ENCODE results near the gene KRTAP4-5. TPM values are rescaled to one million over a fixed set of nuclear protein-coding genes. Genes with fewer than 3 reads are reported as not detected.
A peak's percentile ranks its signal among the peaks of the same experiment; 100 is the strongest.
"Not testable (repeated sequence)": the region's sequence is repeated elsewhere in the genome, so short reads cannot be mapped to it uniquely, and the experiment has no call there.

Gene KRTAP4-5
- total RNA-seq, 6 experiments from 2014 or later: not detected

DNA sequence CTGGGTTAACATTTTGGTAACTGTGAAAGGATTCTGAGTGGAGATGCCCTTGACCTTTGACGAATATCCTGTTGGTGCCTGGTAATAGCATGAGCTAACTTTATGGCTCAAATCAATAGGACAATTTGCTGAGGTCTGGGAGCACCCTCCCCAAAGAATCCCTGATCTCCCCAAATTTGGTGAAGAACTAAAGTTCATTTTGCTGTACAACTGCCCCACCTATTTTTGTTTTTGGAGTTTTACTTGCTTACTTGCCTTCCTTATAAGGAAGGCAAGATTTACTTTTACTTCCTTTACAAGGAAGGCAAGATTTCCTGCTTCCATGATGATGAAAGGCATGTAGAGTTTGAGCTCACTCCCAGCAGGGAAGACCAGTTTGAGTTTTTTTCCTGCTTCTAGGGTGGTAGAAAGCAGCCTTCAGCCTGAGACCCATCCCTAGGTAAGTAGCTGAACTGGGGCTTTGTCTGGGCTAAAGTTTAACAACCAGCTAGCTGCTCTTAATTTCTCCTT, 41.6 kb downstream of the KRTAP4-5 start:
- no peaks in the 10 kb centered on the region for H3K27me3 Mint-ChIP-seq (ENCODE audit: insufficient read depth)
- peak; percentile 33 for DNase-seq
- H3K27ac Mint-ChIP-seq: peak overlapping the region; percentile 67; the same call in 1 of the 2 replicates
- peaks cover 22% of the 10 kb centered on the region for H3K9me3 Mint-ChIP-seq
- H3K36me3 Mint-ChIP-seq (ENCODE audit: low read depth): peaks cover 50% of the 10 kb centered on the region
- peaks cover 58% of the 10 kb centered on the region for H3K4me1 Mint-ChIP-seq (ENCODE audit: low read depth)
- peak overlapping the region; percentile 70; the same call in 1 of the 2 replicates for H3K4me3 Mint-ChIP-seq
- TF ChIP-seq, protein P1, sequence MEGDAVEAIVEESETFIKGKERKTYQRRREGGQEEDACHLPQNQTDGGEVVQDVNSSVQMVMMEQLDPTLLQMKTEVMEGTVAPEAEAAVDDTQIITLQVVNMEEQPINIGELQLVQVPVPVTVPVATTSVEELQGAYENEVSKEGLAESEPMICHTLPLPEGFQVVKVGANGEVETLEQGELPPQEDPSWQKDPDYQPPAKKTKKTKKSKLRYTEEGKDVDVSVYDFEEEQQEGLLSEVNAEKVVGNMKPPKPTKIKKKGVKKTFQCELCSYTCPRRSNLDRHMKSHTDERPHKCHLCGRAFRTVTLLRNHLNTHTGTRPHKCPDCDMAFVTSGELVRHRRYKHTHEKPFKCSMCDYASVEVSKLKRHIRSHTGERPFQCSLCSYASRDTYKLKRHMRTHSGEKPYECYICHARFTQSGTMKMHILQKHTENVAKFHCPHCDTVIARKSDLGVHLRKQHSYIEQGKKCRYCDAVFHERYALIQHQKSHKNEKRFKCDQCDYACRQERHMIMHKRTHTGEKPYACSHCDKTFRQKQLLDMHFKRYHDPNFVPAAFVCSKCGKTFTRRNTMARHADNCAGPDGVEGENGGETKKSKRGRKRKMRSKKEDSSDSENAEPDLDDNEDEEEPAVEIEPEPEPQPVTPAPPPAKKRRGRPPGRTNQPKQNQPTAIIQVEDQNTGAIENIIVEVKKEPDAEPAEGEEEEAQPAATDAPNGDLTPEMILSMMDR (IDR thresholded peaks at IDR 0.05): no peak

DNA sequence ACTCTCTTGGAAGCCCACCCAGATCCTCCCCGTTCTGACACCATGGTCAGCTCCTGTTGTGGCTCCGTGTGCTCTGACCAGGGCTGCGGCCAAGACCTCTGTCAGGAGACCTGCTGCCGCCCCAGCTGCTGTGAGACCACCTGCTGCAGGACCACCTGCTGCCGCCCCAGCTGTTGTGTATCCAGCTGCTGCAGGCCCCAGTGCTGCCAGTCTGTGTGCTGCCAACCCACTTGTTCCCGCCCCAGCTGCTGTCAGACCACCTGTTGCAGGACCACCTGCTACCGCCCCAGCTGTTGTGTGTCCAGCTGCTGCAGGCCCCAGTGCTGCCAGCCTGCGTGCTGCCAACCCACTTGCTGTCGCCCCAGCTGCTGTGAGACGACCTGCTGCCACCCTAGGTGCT, 44.3 kb downstream of the KRTAP4-5 start, which contains the start of gene KRTAP4-9:
KRTAP4-9 (plus strand) TSS at position 43 of the 400 bp plus-strand sequence; CDS start at position 43, 0 bp downstream.
- H3K27me3 Mint-ChIP-seq (ENCODE audit: insufficient read depth); DNase-seq; H3K9me3 Mint-ChIP-seq: not testable (repeated sequence)
- peak within 1 kb of the TSS; percentile 44; the same call in 1 of the 2 replicates for H3K4me3 Mint-ChIP-seq
- peak within 1 kb of the TSS; percentile 95 for H3K27ac Mint-ChIP-seq
- H3K36me3 Mint-ChIP-seq (ENCODE audit: low read depth): peaks cover 31% of the 10 kb centered on the region
- peaks cover 81% of the 10 kb centered on the region for H3K4me1 Mint-ChIP-seq (ENCODE audit: low read depth)

DNA sequence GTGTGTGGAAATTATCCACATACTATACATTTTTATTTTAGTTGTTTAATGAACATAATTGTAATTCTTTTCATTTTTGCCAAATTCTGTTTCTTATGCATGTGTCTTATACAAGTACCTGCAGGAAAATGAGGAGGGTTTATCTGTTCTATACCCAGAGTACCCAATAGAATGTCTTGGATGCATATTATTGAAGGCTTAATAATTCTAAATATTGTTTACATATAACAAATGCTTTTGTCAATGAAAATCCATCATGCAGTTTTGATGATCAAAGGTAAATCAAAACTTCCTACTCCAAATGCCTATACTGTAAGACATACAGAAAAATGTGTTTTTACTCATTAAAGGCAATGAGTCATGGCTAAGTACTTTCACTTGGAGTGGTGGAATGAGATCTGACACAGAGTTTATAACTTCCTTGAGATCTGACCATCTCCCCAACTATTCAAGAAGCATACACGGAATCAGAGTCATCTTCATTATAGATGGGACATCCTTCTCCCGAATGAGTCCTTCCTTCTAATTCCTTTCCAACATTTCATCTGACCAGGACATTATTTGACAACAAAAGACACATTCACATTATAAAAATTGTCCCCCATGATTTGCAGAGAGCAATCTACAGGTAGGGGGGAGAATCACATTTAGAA, 45.1 kb downstream of the KRTAP4-5 start:
- H3K4me1 Mint-ChIP-seq (ENCODE audit: low read depth): peaks cover 83% of the 10 kb centered on the region
- peak overlapping the region; percentile 95 for H3K27ac Mint-ChIP-seq
- H3K4me3 Mint-ChIP-seq: peak overlapping the region; percentile 44; the same call in 1 of the 2 replicates
- H3K36me3 Mint-ChIP-seq (ENCODE audit: low read depth): peaks cover 23% of the 10 kb centered on the region
- H3K27me3 Mint-ChIP-seq (ENCODE audit: insufficient read depth); H3K9me3 Mint-ChIP-seq: not testable (repeated sequence)
- DNase-seq: peak; percentile 80

DNA sequence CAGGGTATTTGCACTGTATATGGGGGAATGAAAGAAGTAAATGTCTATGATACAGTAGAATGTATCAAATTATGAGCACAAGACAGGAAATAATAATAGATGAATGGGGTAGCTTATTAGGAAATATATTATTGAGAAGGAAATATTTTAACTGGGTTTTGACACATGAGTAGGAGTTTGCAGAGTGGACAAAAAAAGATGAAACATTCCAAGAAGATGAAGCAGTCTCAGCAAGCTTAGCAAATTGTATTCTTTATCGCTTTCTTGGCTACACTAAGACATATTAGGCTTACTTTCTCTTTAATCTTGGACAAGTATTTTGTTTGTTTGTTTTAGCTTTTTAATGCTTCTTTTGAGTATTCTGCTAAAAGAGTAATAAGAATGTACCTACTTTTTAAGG, 45.7 kb downstream of the KRTAP4-5 start:
- peak; percentile 68 for DNase-seq
- H3K27ac Mint-ChIP-seq: peak overlapping the region; percentile 95
- no peaks in the 10 kb centered on the region for H3K9me3 Mint-ChIP-seq
- H3K27me3 Mint-ChIP-seq (ENCODE audit: insufficient read depth): no peaks in the 10 kb centered on the region
- peaks cover 83% of the 10 kb centered on the region for H3K4me1 Mint-ChIP-seq (ENCODE audit: low read depth)
- TF ChIP-seq, protein P1 (IDR thresholded peaks at IDR 0.05): no peak
- peaks cover 19% of the 10 kb centered on the region for H3K36me3 Mint-ChIP-seq (ENCODE audit: low read depth)
- H3K4me3 Mint-ChIP-seq: peak overlapping the region; percentile 44

DNA sequence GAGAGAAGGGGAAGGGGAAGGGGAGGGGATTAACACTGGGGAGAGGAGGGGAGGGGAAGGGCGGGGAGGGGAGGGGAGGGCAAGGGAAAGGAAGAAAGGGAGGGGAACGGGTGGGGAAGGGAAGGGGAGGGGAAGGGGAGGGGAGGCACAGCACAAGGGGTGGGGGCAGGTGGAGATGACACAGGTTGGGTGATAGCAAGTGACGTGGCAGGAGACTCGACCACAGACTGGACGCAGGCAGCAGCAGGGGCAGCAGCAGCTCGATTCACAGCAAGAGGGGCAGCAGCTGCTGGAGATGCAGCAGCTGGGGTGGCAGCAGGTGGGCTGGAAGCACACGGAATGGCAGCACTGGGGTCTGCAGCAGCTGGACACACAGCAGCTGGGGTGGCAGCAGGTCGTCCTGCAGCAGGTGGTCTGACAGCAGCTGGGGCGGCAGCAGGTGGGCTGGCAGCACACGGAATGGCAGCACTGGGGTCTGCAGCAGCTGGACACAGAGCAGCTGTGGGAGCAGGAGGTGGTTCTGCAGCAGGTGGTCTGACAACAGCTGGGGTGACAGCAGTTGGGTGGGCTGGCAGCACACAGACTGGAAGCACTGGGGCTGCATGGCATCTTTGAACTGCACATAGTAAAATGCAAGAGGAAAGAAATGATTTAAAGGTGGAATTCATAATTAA, 47.9 kb downstream of the KRTAP4-5 start, which contains the start of gene KRTAP4-16:
KRTAP4-16 (minus strand) TSS at position 624 of the 674 bp plus-strand sequence; CDS start at position 624, 0 bp downstream.
- Mint-ChIP-seq H3K27ac (peak within 1 kb of the TSS; percentile 95), H3K9me3 (no peaks in the 10 kb centered on the region), H3K36me3 (ENCODE audit: low read depth) (peaks cover 5% of the 10 kb centered on the region; the same call in 1 of the 2 replicates), H3K4me1 (ENCODE audit: low read depth) (peaks cover 89% of the 10 kb centered on the region), H3K4me3 (peak within 1 kb of the TSS; percentile 78; the same call in 1 of the 2 replicates), H3K27me3 (ENCODE audit: insufficient read depth) (no peaks in the 10 kb centered on the region)
- no peak for DNase-seq
- TF ChIP-seq, protein P1 (IDR thresholded peaks at IDR 0.05): no peak

DNA sequence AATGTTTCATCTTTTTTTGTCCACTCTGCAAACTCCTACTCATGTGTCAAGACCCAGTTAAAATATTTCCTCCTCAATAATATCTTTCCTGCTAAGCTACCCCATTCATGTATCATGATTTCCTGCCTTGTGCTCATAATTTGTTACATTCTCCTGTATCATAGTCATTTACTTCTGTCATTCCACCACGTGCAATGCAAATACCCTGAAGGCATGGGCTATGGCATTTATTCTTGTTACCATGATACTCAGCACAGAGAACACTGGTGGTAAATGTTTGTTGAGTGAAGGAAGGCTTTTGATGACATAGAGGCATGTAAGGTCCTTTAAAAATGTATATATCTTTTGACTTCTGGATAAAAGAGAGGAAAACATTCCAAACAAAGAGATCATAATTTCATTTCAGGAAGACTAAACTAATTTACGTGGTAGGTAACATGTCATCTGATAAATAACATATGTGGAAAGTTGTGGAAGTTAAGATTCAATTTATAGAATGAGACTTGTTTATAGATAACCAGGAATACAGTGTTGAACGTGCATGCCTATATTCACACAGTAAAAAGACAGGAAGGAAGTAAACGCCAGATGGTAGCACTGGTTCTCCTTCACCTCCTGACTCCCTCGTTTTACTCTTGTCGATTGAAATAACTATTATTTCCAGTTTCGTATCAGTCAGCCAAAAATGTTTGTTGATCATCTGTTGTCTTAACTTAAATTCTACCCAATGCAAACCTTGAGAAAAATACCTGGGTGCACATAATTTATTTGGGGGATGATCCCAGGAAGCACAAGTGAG, 49.7 kb downstream of the KRTAP4-5 start:
- not testable (repeated sequence) for H3K27me3 Mint-ChIP-seq (ENCODE audit: insufficient read depth); H3K36me3 Mint-ChIP-seq (ENCODE audit: low read depth); H3K9me3 Mint-ChIP-seq
- Mint-ChIP-seq H3K27ac (peak overlapping the region; percentile 95), H3K4me3 (peak overlapping the region; percentile 46), H3K4me1 (ENCODE audit: low read depth) (peaks cover 86% of the 10 kb centered on the region)
- peak; percentile 99 for DNase-seq
- TF ChIP-seq, protein P1 (IDR thresholded peaks at IDR 0.05): peak; percentile 14; the same call in 1 of the 2 replicates
